Bone marrow (tissue), 2 donors: ENCODE results near the gene CABCOCO1.

Source experiments
- DNase-seq, 2 donors: peaks; one replicate each; lab custom pipeline; 2025; lab: John Stamatoyannopoulos, UW

The CABCOCO1 gene, protein sequence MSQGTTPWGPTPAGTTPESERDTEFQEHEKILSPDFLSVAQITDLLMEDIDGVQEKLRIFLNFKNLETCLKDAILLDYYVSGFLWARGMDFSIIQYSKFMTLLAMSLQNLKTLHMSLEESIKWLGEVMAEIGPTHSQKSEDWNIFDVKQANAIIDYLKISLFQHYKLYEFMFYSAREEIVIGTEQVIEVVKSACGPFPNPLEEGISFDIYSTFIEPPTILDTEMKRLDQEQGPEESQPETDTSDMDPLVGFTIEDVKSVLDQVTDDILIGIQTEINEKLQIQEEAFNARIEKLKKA

DNA sequence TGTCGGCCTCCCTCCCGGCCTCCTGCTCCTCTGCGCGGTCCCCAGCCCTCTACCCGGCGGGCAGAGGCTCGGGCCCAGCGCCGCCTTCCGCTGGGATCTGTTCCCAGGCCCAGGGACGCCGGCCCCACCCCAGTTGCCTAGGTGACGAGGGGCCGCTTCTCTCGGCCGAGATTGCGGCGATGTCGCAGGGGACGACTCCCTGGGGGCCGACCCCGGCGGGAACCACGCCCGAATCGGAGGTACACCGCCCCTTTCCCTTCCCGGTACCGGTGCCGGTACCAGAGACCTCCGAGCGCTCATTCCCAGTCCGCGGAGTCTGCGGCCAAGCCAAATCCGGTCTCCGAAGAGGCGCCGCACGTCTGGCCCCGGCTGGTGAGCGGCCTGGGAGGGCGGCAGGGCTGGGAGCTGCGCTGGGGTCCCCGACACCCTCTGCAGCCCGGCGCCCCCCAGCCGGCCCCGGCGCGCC lies at the start of gene CABCOCO1:
CABCOCO1 (plus strand) TSS at position 136 of the 466 bp plus-strand sequence; CDS start at position 180, 44 bp downstream.
- no peak for DNase-seq

- no peak for DNase-seq
Observed at GRCh38 chr10:61613665-61614064, 49.1 kb upstream of the CABCOCO1 start.

DNA sequence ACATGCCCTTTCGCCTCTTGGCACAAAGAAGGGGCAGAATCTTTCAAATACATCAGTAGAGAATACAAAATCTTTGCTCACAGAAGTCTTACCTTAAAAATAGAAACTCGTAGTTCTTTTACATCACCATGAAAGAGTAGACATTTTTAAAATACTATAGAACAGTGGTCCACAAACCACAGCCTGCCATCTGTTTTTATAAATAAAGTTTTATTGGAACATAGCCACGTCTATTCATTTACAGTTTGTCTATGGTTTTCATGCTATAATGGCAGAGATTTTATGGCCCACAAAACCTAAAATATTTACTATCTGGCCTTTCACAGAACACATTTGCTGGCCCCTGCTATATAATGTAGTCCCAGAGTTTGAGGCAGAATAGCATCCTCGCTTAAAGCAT lies 46.1 kb upstream of the CABCOCO1 start:
- no peak for DNase-seq

- no peak for DNase-seq
Observed at GRCh38 chr10:61617180-61617579, 45.5 kb upstream of the CABCOCO1 start.

- no peak for DNase-seq
Observed at GRCh38 chr10:61617586-61617985, 45.1 kb upstream of the CABCOCO1 start.

DNA sequence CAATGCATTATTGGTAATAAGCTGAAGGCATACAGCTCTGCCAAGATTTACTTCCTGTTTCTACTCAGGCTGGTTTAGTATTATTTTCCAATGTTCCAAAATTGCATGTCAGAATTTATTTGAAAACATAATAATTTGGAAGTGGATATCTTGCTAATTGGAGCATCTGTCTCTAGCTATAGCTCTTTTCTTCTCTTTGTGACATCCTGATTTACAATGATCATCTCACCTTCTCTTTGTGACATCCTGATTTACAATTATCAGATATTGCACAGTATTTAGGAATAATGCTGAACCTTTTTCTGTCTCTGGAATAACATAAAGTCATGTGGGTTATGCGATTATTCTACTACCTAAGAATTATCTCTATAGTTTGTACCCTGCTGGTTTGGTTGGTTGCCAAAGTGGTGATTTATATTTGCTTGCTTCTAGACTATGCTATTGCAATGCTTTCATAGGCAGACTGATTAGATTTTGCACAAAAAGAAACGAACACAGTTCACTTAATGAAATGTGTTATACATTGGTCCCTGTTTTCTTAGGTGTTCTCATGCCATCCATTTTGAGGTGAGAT lies 44.3 kb upstream of the CABCOCO1 start:
- DNase-seq: no peak

GRCh38 chr10:61620506-61620905 lies 42.2 kb upstream of the CABCOCO1 start:
- no peak for DNase-seq

DNA sequence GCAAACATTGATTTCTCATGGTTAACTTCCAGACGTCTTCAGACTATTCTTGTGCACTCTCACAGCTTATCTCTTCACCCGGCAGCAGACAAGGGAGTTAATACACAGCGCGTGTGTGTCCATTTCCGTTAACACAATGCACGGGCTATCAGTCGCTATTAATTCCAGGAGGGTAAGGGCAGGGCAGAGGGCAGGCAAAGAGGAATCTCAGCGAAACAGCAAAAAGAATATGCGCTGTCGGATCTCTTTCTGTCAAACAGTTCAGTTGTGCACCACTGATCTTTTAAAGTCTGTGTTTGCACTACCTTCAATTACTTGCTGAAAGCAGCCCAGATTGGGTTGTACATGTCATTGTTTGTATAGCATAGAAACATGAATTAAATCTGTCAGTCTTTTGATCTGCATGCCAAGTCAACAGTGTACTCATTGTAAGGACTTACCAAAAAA lies 41.1 kb upstream of the CABCOCO1 start:
- DNase-seq: no peak

- DNase-seq: no peak
Observed at GRCh38 chr10:61623161-61623560, 39.6 kb upstream of the CABCOCO1 start.

DNA sequence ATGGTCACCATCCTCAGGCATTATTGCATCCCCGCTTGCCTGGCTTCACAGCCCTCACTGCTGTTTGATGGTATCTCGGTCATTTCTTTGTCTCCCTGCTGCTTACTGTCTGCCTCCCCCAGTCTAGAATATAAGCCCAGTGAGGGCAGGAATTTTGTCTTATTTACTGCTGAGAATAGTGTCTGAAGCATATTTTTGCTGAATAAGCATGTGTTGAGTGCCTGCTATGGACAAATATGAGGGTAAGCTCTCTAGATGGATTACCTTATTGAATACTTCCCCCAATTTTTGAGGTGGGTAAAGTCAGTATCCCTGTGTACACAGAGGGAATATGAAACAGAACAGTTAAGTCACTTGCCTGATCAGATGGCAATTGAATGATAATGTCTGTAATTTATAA lies 36.5 kb upstream of the CABCOCO1 start:
- no peak for DNase-seq

DNA sequence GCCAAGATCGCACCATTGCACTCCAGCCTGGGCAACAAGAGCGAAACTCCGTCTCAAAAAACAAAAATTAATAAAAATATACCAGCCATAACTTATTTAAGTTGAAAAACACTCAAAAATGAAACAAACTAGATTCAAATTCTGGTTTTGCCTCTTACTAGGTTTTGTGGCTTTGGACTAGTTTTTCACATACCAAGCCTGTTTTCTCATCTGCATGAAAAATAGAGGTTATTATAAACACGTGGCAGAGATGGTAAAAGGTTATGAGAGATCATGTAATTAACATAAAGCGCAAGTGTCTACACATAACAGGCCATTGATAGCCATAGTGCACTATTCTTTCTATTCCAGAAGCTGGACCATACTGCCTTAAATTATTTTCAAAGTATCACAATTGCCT lies 35.5 kb upstream of the CABCOCO1 start:
- DNase-seq: no peak

DNA sequence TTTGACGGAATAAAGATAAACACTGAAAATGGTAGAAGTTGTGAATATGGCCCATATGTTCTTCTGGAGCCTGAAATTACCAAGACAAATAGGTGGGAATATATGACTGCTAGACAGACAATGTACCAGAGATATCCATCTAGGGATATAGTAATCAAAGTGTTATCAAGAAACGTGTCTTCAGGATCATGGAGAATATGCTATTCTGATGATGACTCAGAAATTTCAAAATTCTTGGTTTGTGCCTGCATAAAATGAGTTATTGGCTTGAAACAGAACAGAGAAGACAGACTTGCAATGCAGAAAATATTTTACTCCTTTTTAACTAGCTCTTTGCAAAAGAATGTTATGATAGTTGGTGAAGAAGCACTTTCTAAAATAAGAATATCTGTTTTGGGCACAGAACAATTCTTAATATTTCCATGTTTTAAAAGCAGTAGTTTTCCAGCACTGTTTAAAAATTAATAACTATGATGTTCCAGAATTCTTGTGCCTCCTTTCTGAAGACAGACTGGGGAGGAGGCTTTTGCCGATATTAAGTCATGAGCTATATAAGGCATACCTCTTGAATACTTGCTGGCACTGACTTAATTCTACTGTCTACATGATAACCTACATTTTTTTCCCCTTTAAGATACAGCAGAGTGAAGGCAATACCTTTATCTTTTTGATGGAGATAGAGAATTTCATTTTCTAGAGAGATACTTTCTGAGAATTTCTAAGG lies 34.4 kb upstream of the CABCOCO1 start:
- no peak for DNase-seq

DNA sequence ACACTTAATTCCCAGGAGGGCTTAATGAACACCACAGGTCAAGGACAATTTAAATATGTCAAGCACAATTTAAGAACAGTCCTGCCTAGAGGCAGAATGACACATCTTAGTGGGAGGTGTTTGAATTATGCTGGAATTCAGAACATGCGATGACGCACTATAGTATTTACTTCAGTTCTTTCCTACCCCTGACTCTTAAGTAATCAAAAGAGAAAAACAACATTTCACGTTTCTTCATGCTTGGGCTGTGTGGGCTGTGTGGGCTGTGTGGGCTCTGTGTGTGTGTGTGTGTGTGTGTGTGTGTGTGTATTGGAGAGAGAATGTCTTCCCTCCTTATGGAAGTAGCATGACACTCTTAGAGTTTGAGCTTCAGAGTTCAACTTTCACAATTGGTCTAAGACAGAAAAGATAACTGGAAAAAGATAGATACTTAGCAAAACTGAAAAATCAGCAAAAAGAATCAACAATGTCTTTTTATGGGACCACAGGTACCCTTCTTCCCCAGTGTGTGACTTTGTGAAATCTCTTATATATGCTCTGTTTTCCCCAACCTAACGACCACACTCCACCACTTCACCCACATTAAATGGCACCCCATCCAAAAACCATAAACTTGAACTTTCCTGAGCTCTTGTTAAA lies 33.7 kb upstream of the CABCOCO1 start:
- no peak for DNase-seq

DNA sequence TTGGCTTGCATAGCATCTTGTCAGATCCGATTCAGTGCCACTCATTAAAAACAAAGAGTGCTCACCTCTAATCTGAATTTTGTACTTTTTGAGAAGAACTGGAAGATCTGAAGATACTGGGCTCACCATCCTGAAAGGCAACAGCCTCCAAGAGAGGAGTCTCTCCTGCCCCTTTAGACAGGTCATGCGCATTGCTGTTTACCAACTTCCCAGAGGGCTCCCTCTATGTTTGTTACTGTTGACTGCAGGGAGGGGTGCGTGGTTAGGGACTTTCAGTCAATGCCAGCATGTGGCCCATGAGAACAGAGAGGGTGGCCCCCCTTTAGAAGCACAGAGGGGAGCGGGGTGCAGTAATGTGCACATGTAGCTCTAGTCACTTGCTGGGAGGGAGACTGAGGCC lies 33.2 kb upstream of the CABCOCO1 start:
- DNase-seq: no peak

DNA sequence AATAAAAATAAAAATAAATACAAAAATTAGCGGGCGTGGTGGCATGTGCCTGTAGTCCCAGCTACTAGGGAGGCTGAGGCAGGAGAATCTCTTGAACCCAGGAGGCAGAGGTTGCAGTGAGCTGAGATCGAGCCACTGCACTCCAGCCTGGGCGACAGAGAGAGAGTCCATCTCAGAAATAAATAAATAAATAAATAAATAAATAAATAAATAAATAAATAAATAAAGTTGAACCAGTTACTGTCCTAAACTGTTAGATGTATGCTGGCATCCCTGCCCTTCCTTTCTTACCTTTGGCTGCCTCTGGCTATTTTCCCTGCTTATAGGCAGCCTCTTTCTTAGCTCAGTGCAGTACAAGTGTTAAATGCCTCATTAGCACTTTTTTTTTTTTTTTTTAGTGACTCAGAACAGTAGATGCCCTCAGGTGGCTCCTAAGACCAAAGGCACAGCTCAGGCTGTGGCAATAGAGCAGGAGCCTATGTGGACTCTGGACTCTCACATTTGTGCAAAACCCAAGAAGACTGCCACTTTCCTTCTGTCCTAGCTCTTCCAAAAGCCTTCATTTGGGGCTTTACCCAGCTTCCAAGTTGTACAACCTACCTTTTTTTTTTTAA lies 30.6 kb upstream of the CABCOCO1 start:
- no peak for DNase-seq

DNA sequence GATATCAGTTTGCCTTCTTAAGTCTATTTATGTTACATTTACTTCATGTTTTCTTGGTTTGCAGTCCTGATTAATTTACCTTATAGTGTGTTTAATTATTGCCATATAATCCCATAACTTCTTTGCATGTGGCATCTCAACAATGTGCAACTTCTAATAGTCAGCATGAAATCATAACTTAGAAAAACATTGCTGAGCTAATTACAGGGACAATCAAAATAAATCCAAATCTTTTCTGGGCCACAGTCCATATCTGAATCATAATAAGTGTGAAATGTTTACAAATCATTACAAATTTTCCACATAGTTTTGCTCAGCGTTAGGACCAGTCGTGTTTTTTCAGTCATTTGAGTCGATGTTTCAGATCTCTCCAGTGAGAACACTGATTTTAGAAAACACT lies 29.1 kb upstream of the CABCOCO1 start:
- no peak for DNase-seq

GRCh38 chr10:61634746-61635145 lies 28.0 kb upstream of the CABCOCO1 start:
- DNase-seq: no peak

DNA sequence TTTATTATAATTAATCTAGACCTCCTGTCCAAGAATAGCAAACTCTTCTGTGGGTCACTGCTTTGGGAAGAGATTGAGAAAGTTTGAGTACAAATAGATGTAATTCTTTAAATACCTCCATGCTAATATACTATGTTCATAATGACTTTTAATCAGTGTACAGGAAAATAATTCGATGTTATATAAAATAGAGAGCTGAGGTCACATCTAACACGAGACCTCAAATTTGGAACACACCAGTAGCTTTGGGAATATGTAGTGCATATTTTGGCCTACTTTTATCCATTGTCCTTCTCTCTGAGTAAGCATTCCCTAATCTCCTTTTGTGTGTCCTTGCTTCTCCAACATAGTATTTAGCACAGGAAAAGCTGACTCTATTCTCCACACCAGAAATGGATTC lies 27.3 kb upstream of the CABCOCO1 start:
- no peak for DNase-seq

GRCh38 chr10:61635932-61636331 lies 26.8 kb upstream of the CABCOCO1 start:
- DNase-seq: no peak

- no peak for DNase-seq
Observed at GRCh38 chr10:61639952-61640351, 22.8 kb upstream of the CABCOCO1 start.

DNA sequence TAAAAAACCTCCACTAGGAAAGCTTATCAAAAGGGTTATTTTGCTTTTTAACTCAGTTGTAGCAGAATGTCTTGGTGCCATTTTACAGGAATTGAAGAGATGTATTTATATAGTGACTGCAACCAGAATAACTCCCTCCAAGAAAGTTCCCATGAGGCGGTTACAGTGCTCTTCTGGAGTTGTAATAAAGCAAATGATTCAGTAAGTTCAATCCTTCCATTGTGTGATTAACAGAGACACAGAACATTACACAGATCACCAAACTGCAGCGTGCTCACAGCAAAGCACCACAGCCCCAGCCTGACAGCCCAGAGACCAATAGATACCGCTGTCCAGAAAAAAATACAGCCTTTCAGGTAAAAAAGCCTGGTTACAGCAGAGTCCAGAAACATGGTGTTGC lies 21.9 kb upstream of the CABCOCO1 start:
- no peak for DNase-seq

GRCh38 chr10:61642150-61642571 lies 20.6 kb upstream of the CABCOCO1 start:
- no peak for DNase-seq
